OCI-LY3 (cell line): ENCODE data around the gene NCL.

Experiments used
- H2AFZ ChIP-seq: fragments of 200-600, 300-600 bp; shearing (Covaris generic); 2 replicates; pipeline ENCODE4 v1.6.0; 2014; ENCODE audit warnings: antibody characterized with exemption, low read depth, low read length
- H3K27ac ChIP-seq: fragments of 200-600, 300-600 bp; sonication (generic); 2 replicates; pipeline ENCODE4 v1.5.1; 2014; ENCODE audit warnings: mild to moderate bottlenecking, low read length, moderate library complexity, mixed read lengths
- H3K27me3 ChIP-seq: fragments of 200-600, 300-600 bp; sonication (generic); 2 replicates; pipeline ENCODE4 v1.6.1; 2014; ENCODE audit warnings: low read depth, low read length, mixed read lengths
- H3K36me3 ChIP-seq: fragments of 200-600, 300-600 bp; sonication (generic); replicated peaks from 2 replicates; pipeline ENCODE3; 2014; ENCODE audit warnings: low read depth, low read length, mixed read lengths
- H3K4me1 ChIP-seq: fragments of 300-600, 200-600 bp; sonication (generic); 2 replicates; pipeline ENCODE4 v1.6.1; 2014; ENCODE audit warnings: low read length, mixed read lengths
- H3K4me2 ChIP-seq: fragments of 200-600, 300-600 bp; sonication (generic); 2 replicates; pipeline ENCODE4 v1.6.1; 2014; ENCODE audit warnings: low read length, mixed read lengths
- H3K4me3 ChIP-seq: fragments of 300-600, 200-600 bp; sonication (generic); 2 replicates; pipeline ENCODE4 v1.5.1; 2014; ENCODE audit warnings: antibody characterized with exemption, mild to moderate bottlenecking, low read length, moderate library complexity
- H3K79me2 ChIP-seq: fragments of 300-600, 200-600 bp; shearing (Covaris generic); 2 replicates; pipeline ENCODE4 v1.6.1; 2014; ENCODE audit warnings: mild to moderate bottlenecking, low read length, mixed read lengths
- H3K9ac ChIP-seq: fragments of 300-600, 200-600 bp; shearing (Covaris generic); 2 replicates; pipeline ENCODE4 v1.6.0; 2014; ENCODE audit warnings: mild to moderate bottlenecking, low read length, moderate library complexity
- H3K9me3 ChIP-seq: fragments of 200-600, 300-600 bp; shearing (Covaris generic); 2 replicates; pipeline ENCODE4 v1.6.1; 2014; ENCODE audit warnings: low read length, mixed read lengths; ENCODE audit not compliant: insufficient read depth
- H4K20me1 ChIP-seq: fragments of 200-600, 300-600 bp; sonication (generic); 2 replicates; pipeline ENCODE4 v1.6.1; 2016; ENCODE audit warnings: low read length, mixed read lengths; ENCODE audit not compliant: insufficient read depth
- CTCF ChIP-seq: fragments of 200-600, 300-600 bp; sonication (generic); IDR thresholded peaks from 2 replicates; pipeline ENCODE4 v1.5.1; 2014; ENCODE audit warnings: antibody characterized with exemption, low read length, low read depth
- EZH2phosphoT487 ChIP-seq: fragments of 200-600 bp; shearing (Covaris generic); IDR thresholded peaks from 2 replicates; pipeline ENCODE4 v1.6.1; 2018; ENCODE audit warnings: antibody characterized with exemption, mixed run types, low read depth

NCL gene

GRCh38 chr2:231429901-231430300 lies 34.4 kb downstream of the NCL start:
- no peak overlapping the region for H3K9ac ChIP-seq
- H3K4me2 ChIP-seq: no peak overlapping the region

GRCh38 chr2:231429152-231429551 lies 35.1 kb downstream of the NCL start:
- no peak overlapping the region for H3K4me2 ChIP-seq
- no peak overlapping the region for H3K9ac ChIP-seq
- H4K20me1 ChIP-seq: no peaks in the 10 kb centered on the region
- no peaks in the 10 kb centered on the region for H3K4me1 ChIP-seq
- H2AFZ ChIP-seq: no peak overlapping the region
- H3K27me3 ChIP-seq: no peaks in the 10 kb centered on the region
- no peaks in the 10 kb centered on the region for H3K79me2 ChIP-seq
- H3K4me3 ChIP-seq: no peak overlapping the region
- TF ChIP-seq EZH2phosphoT487: no peak
- TF ChIP-seq CTCF: no peak
- H3K36me3 ChIP-seq: no peaks in the 10 kb centered on the region
- no peaks in the 10 kb centered on the region for H3K9me3 ChIP-seq
- H3K27ac ChIP-seq: no peak overlapping the region

More at GRCh38 chr2:231429901-231430300, 34.4 kb downstream of the NCL start:
- Histone ChIP-seq H2AFZ (no peak overlapping the region), H3K36me3 (no peaks in the 10 kb centered on the region), H3K79me2 (no peaks in the 10 kb centered on the region), H3K9me3 (no peaks in the 10 kb centered on the region), H3K27me3 (no peaks in the 10 kb centered on the region), H3K27ac (no peak overlapping the region), H3K4me1 (no peaks in the 10 kb centered on the region), H3K4me3 (no peak overlapping the region), H4K20me1 (no peaks in the 10 kb centered on the region)
- TF ChIP-seq CTCF (no peak), EZH2phosphoT487 (no peak)

GRCh38 chr2:231427116-231427515 lies 37.2 kb downstream of the NCL start:
- no peaks in the 10 kb centered on the region for H3K79me2 ChIP-seq
- no peak overlapping the region for H3K27ac ChIP-seq
- H3K9me3 ChIP-seq: no peaks in the 10 kb centered on the region
- TF ChIP-seq EZH2phosphoT487: no peak
- no peak for TF ChIP-seq CTCF
- H3K4me2 ChIP-seq: no peak overlapping the region
- no peak overlapping the region for H3K9ac ChIP-seq
- no peaks in the 10 kb centered on the region for H3K36me3 ChIP-seq
- no peaks in the 10 kb centered on the region for H4K20me1 ChIP-seq
- no peaks in the 10 kb centered on the region for H3K4me1 ChIP-seq
- no peaks in the 10 kb centered on the region for H3K27me3 ChIP-seq
- H3K4me3 ChIP-seq: no peak overlapping the region
- H2AFZ ChIP-seq: no peak overlapping the region

GRCh38 chr2:231425811-231426703 lies 38.2 kb downstream of the NCL start:
- H3K36me3 ChIP-seq: no peaks in the 10 kb centered on the region
- no peak for TF ChIP-seq CTCF
- no peak for TF ChIP-seq EZH2phosphoT487
- no peak overlapping the region for H3K9ac ChIP-seq
- no peak overlapping the region for H3K27ac ChIP-seq
- H3K4me3 ChIP-seq: no peak overlapping the region
- no peaks in the 10 kb centered on the region for H3K9me3 ChIP-seq
- no peaks in the 10 kb centered on the region for H3K4me1 ChIP-seq
- H4K20me1 ChIP-seq: no peaks in the 10 kb centered on the region
- no peak overlapping the region for H2AFZ ChIP-seq
- no peaks in the 10 kb centered on the region for H3K79me2 ChIP-seq
- no peak overlapping the region for H3K4me2 ChIP-seq
- no peaks in the 10 kb centered on the region for H3K27me3 ChIP-seq
